ENCODE measurements around the gene CDK14.
"Not testable (repeated sequence)": the region's sequence is repeated elsewhere in the genome, so short reads cannot be mapped to it uniquely, and the experiment has no call there.

The CDK14 gene

DNA sequence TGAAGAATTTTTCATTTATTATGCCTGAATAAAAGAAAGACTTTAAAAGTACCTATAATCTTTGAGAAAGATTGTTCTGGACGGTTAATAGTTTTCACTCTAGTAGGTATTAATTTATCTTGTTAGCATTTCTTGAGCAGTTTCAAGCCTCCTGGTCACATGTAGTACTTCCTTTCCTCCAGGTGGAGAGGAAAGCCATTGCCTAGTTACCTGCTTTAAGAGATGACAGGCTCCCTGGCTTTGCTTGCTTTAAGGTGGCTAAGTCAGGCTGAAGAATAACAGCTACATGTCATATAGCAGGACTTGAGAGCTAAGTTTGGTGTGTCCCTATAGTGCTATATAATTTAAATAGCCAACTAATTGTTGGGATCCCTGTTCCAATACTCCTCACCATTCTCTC is 160.2 kb downstream of the CDK14 start:
- no peak overlapping the region for H3K4me3 ChIP-seq (ENCODE audit: low read depth, low read length)
- no peaks in the 10 kb centered on the region for H3K36me3 ChIP-seq
- no peaks in the 10 kb centered on the region for H3K9me3 ChIP-seq
- TF ChIP-seq, protein P1, sequence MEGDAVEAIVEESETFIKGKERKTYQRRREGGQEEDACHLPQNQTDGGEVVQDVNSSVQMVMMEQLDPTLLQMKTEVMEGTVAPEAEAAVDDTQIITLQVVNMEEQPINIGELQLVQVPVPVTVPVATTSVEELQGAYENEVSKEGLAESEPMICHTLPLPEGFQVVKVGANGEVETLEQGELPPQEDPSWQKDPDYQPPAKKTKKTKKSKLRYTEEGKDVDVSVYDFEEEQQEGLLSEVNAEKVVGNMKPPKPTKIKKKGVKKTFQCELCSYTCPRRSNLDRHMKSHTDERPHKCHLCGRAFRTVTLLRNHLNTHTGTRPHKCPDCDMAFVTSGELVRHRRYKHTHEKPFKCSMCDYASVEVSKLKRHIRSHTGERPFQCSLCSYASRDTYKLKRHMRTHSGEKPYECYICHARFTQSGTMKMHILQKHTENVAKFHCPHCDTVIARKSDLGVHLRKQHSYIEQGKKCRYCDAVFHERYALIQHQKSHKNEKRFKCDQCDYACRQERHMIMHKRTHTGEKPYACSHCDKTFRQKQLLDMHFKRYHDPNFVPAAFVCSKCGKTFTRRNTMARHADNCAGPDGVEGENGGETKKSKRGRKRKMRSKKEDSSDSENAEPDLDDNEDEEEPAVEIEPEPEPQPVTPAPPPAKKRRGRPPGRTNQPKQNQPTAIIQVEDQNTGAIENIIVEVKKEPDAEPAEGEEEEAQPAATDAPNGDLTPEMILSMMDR (IDR thresholded peaks at IDR 0.05; ENCODE audit: low read depth, low read length), result no peak
- no peak for DNase-seq
- no peaks in the 10 kb centered on the region for H3K4me1 ChIP-seq
- no peaks in the 10 kb centered on the region for H3K27me3 ChIP-seq

DNA sequence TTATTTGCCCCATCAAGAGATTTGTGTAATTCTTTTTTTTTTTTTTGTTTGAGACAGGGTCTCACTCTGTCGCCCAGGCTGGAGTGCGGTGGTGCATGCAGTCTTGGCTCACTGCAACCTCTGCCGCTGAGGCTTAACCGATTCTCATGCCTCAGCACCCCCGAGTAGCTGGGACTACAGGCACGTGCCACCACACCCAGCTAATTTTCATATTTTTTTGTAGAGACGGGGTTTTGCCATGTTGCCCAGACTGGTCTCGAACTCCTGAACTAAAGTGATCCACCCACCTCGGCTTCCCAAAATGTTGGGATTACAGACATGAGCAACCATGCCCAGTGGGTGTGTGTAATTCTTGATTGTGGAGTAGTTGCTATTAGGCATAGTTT is 161.4 kb downstream of the CDK14 start:
- H3K4me3 ChIP-seq (ENCODE audit: low read depth, low read length); H3K4me1 ChIP-seq; DNase-seq; H3K27me3 ChIP-seq; H3K9me3 ChIP-seq; H3K36me3 ChIP-seq: not testable (repeated sequence)

DNA sequence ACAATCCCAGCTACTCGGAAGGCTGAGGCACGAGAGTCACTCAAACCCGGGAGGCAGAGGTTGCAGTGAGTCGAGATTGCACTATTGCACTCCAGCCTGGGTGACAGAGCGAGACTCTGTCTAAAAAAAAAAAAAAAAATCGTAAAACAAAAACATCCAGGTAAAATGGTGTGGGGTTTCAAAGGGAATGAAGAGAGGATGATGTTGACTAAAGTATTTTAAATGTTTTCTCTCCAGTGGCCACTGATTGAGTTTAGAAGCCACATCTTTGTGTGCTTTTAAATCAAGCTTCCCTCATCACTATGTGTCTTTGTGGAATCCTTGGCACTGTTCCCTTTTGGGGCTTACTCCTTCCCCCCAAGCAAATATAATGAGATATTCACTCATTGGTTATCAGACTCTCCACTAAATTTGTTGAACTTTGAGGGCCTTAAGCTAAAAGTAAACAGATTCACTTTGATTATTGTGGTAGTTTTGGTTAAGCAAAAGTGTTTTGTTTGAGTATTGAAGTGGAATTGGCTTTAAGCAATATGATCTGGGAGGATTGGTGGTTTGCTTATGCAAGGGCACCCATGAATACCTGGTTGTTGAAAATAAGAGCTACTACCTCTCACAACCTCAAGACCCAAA is 162.9 kb downstream of the CDK14 start:
- Histone ChIP-seq H3K4me1 (no peaks in the 10 kb centered on the region), H3K4me3 (ENCODE audit: low read depth, low read length) (no peak overlapping the region), H3K36me3 (no peaks in the 10 kb centered on the region), H3K9me3 (no peaks in the 10 kb centered on the region; the same call in 1 of the 2 replicates), H3K27me3 (no peaks in the 10 kb centered on the region)
- DNase-seq, result no peak
- TF ChIP-seq, protein P1 (IDR thresholded peaks at IDR 0.05; ENCODE audit: low read depth, low read length), result no peak

DNA sequence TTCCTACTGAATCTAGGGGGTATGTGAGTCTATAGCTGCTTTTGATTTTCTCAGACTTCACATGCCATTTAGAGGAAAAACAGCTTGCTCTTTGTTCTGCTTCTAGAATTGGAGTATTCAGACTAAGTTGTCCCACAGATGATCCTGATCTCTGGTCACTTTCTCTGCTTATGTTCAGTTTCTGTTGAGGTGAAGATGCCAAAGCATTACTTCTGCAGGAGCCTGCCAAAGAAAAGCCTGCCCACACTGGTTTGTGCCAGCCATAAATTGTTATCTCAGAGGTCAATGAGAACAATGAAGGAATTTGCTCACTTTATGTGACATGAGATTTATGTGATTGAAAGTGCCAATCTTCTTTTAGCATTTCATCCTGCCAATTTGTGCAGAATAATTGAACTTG is 163.6 kb downstream of the CDK14 start:
- no peaks in the 10 kb centered on the region for H3K4me1 ChIP-seq

DNA sequence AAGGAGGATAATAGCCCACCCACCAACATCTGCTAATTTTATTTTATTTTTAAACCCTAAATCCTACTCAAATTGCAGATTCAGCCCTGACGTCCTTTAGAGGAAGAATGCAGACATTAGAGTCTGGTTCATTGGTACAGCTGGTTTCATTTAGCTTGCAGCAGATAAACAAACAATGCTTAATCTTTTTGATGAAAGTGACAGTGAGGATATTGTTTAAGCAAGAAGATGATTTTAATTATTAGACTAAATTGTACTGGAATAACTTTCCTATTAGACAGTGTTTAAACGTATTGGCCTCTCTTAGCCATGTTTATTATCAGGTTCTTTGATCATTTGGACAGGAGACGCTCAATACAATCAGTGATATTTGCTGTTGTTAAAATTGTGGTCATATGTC is 164.8 kb downstream of the CDK14 start:
- Histone ChIP-seq H3K4me1 (no peaks in the 10 kb centered on the region), H3K36me3 (no peaks in the 10 kb centered on the region), H3K27me3 (no peaks in the 10 kb centered on the region), H3K4me3 (ENCODE audit: low read depth, low read length) (no peak overlapping the region), H3K9me3 (no peaks in the 10 kb centered on the region; the same call in 1 of the 2 replicates)
- no peak for DNase-seq
- TF ChIP-seq, protein P1 (IDR thresholded peaks at IDR 0.05; ENCODE audit: low read depth, low read length), result no peak

More for the DNA sequence above, 163.6 kb downstream of the CDK14 start:
- no peaks in the 10 kb centered on the region; the same call in 1 of the 2 replicates for H3K9me3 ChIP-seq
- no peak for DNase-seq
- H3K4me3 ChIP-seq (ENCODE audit: low read depth, low read length), result no peak overlapping the region
- H3K27me3 ChIP-seq, result no peaks in the 10 kb centered on the region
- no peaks in the 10 kb centered on the region for H3K36me3 ChIP-seq
- TF ChIP-seq, protein P1 (IDR thresholded peaks at IDR 0.05; ENCODE audit: low read depth, low read length), result no peak

DNA sequence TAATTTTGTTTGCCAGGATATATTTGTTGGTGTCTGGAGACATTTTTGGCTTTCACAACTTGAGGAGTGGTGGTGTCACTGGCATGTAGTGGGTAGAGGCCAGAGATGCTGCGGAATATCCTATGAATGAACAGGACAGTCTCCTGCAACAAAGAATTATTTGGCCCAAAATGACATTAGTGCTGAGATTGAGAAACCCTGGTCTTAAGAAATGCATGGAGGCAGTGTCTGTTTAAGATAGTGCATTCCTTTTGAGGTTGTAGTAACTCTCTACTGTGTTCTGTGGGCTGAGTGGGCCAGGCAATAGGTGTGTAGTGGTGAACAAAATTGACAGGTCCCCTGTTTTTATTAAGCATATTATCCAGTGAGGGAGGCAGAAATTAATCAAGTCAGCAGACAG is 165.5 kb downstream of the CDK14 start:
- no peak for DNase-seq
- H3K27me3 ChIP-seq, result no peaks in the 10 kb centered on the region
- H3K4me3 ChIP-seq (ENCODE audit: low read depth, low read length), result no peak overlapping the region
- TF ChIP-seq, protein P1 (IDR thresholded peaks at IDR 0.05; ENCODE audit: low read depth, low read length), result no peak
- no peaks in the 10 kb centered on the region for H3K4me1 ChIP-seq
- no peaks in the 10 kb centered on the region for H3K36me3 ChIP-seq
- H3K9me3 ChIP-seq, result no peaks in the 10 kb centered on the region; the same call in 1 of the 2 replicates

Measured in BE2C (cell line).